ENCODE results near the gene SCN2B. TPM values are rescaled to one million over a fixed set of nuclear protein-coding genes. Genes with fewer than 3 reads are reported as not detected.

Gene SCN2B
- total RNA-seq, 2 experiments from 2014 or later, result not detected

DNA sequence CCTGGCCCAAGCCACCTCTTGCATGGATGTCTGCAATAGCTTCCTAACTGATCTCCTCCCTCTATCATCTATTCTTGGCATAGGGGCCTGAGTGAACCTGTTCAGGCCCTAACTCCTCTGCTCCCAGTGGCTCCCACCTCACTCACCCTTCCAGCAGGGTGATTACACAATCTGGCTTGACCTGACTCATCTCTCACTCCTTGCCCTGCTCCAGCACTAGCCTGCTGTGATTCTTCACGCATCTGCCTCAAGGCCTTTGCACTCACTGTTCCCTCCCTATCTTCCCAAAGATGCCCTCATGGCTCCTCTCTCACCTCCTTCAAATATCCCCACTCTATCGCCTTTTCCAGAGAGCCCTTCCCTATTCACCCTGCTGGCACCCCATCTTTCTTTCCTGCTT is 34.4 kb downstream of the SCN2B start:
- CTCF ChIA-PET, result no interaction called here
- DNase-seq (peak in 2 of 14 experiments; percentile 39 to 48), ATAC-seq (ENCODE audit: poor library complexity) (no peak)
- intact Hi-C loops (cut with DNase I, micrococcal nuclease), result no loop called here
- Mint-ChIP-seq H3K27me3 (peaks cover 70% of the 10 kb centered on the region), H3K4me3 (no peak overlapping the region), H3K4me1 (ENCODE audit: low read depth) (peaks cover 5% of the 10 kb centered on the region), H3K36me3 (ENCODE audit: low read depth) (no peaks in the 10 kb centered on the region), H3K9me3 (no peaks in the 10 kb centered on the region), H3K27ac (no peak overlapping the region)
- TF ChIP-seq, protein P1, sequence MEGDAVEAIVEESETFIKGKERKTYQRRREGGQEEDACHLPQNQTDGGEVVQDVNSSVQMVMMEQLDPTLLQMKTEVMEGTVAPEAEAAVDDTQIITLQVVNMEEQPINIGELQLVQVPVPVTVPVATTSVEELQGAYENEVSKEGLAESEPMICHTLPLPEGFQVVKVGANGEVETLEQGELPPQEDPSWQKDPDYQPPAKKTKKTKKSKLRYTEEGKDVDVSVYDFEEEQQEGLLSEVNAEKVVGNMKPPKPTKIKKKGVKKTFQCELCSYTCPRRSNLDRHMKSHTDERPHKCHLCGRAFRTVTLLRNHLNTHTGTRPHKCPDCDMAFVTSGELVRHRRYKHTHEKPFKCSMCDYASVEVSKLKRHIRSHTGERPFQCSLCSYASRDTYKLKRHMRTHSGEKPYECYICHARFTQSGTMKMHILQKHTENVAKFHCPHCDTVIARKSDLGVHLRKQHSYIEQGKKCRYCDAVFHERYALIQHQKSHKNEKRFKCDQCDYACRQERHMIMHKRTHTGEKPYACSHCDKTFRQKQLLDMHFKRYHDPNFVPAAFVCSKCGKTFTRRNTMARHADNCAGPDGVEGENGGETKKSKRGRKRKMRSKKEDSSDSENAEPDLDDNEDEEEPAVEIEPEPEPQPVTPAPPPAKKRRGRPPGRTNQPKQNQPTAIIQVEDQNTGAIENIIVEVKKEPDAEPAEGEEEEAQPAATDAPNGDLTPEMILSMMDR (IDR thresholded peaks at IDR 0.05), result no peak
- Histone ChIP-seq H3K4me1 (ENCODE audit: insufficient read depth, low read length) (peaks cover 16% of the 10 kb centered on the region), H3K27ac (ENCODE audit: low read depth in 1 of 2, low read length in 2 of 2) (no peak overlapping the region), H3K27me3 (ENCODE audit: control insufficient read depth in 1 of 2, insufficient read depth in 2 of 2, low read length in 2 of 2) (peaks cover 17 to 48% of the 10 kb centered on the region in 2 experiments), H3K36me3 (ENCODE audit: insufficient read depth, low read length) (no peaks in the 10 kb centered on the region), H3K9me3 (ENCODE audit: control insufficient read depth in 1 of 2, insufficient read depth in 1 of 2, low read length in 2 of 2) (no peaks in the 10 kb centered on the region), H3K4me3 (ENCODE audit: low read length) (no peak overlapping the region)
- POLR2A ChIA-PET, result no interaction called here

DNA sequence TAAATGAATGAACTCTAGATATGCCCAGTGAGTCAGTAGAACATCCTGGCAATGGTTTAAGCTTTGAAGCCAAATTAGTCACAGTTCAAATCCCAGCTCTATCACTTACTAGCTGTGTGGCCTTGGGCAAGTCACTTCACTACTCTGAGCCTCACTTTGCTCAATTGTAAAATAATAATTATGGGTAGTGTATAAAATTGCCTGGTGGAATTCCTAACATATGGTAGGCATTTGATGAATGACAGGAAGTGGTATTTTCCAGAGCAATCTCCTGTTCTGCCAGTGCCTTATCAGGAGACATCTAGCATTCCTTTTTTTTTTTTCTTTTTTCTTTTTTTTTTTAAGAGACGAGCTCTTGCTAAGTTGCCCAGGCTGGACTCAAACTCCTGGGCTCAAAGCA is 36.9 kb downstream of the SCN2B start:
- POLR2A ChIA-PET, result no interaction called here
- H3K4me1 ChIP-seq (ENCODE audit: insufficient read depth, low read length), result peaks cover 3% of the 10 kb centered on the region
- no peaks in the 10 kb centered on the region for H3K9me3 ChIP-seq (ENCODE audit: control insufficient read depth in 1 of 2, insufficient read depth in 1 of 2, low read length in 2 of 2)
- TF ChIP-seq, protein P1 (IDR thresholded peaks at IDR 0.05), result no peak
- Mint-ChIP-seq H3K27ac (no peak overlapping the region), H3K36me3 (ENCODE audit: low read depth) (no peaks in the 10 kb centered on the region), H3K4me1 (ENCODE audit: low read depth) (no peaks in the 10 kb centered on the region), H3K27me3 (peaks cover 64% of the 10 kb centered on the region), H3K9me3 (no peaks in the 10 kb centered on the region), H3K4me3 (no peak overlapping the region)
- ATAC-seq (ENCODE audit: poor library complexity) (no peak), DNase-seq (no peak)
- H3K4me3 ChIP-seq (ENCODE audit: low read length), result no peak overlapping the region
- peaks cover 22 to 40% of the 10 kb centered on the region in 2 experiments for H3K27me3 ChIP-seq (ENCODE audit: control insufficient read depth in 1 of 2, insufficient read depth in 2 of 2, low read length in 2 of 2)
- intact Hi-C loops (cut with DNase I, micrococcal nuclease), result no loop called here
- H3K36me3 ChIP-seq (ENCODE audit: insufficient read depth, low read length), result no peaks in the 10 kb centered on the region
- CTCF ChIA-PET, result interaction anchor here (0.7 kb wide), 1 partner anchor 939 kb away, joined by 3 read pairs; no protein-coding TSS in a partner anchor
- H3K27ac ChIP-seq (ENCODE audit: low read depth in 1 of 2, low read length in 2 of 2), result no peak overlapping the region

DNA sequence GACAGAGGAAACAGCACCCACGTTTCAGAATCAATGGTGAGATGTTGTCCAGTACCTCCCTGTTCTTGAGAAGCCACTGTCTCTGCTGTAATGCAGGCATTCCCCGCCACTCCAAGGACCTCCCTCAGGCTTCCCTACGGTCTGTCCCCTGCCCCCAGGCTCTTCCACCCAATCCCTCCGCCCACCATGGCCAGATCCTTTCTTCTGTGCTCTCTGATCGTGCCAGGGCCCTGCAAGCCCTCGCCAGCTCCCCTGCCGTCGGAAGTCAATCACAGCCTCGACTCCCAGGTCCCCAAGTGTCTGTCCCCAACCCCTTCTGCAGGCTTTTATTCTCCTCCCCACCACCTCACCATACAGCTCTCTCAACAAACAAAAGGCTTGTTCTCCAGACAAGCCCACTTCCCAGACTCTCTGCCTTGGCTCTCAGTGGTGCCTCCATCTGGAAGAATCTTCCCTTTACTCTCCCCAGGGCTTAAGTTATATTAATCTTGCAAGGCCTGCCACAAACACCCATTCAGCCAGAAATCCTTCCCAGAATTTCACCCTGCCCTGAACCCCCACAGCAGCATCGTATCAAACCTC is 37.5 kb downstream of the SCN2B start:
- Histone ChIP-seq H3K9me3 (ENCODE audit: control insufficient read depth in 1 of 2, insufficient read depth in 1 of 2, low read length in 2 of 2) (no peaks in the 10 kb centered on the region), H3K36me3 (ENCODE audit: insufficient read depth, low read length) (no peaks in the 10 kb centered on the region), H3K27me3 (ENCODE audit: control insufficient read depth in 1 of 2, insufficient read depth in 2 of 2, low read length in 2 of 2) (peaks cover 18 to 33% of the 10 kb centered on the region in 2 experiments), H3K4me1 (ENCODE audit: insufficient read depth, low read length) (peaks cover 3% of the 10 kb centered on the region), H3K4me3 (ENCODE audit: low read length) (no peak overlapping the region), H3K27ac (ENCODE audit: low read depth in 1 of 2, low read length in 2 of 2) (no peak overlapping the region)
- no peak for DNase-seq
- intact Hi-C loops (cut with DNase I, micrococcal nuclease), result no loop called here
- CTCF ChIA-PET, result no interaction called here
- Mint-ChIP-seq H3K36me3 (ENCODE audit: low read depth) (no peaks in the 10 kb centered on the region), H3K27me3 (peaks cover 64% of the 10 kb centered on the region), H3K27ac (no peak overlapping the region), H3K4me1 (ENCODE audit: low read depth) (no peaks in the 10 kb centered on the region), H3K4me3 (no peak overlapping the region), H3K9me3 (no peaks in the 10 kb centered on the region)
- ATAC-seq (ENCODE audit: poor library complexity), result no peak
- TF ChIP-seq, protein P1 (IDR thresholded peaks at IDR 0.05), result no peak
- POLR2A ChIA-PET, result no interaction called here
